Measurements from ENCODE around the gene STK24.
A peak's percentile ranks its signal among the peaks of the same experiment; 100 is the strongest.

Gene STK24

DNA sequence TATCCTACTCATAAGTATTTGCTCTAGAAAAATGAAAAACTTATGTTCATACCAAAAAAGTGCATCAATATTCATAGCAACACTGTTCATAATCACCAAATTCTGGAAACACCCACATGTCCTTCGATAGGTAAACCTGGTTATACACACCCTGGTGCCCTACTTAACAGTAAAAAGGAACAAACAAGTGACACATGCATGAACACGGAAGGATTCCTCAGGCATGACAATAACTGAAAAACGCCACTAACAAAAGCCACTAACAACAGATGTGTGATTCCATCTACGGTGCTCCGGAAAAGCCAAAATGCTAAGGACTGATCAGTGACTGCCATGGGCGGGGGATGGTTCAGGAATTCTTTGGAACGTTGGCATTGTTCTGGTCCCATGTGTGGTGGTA is 65.5 kb downstream of the STK24 start:
- no peak for DNase-seq (ENCODE audit: low read depth in 2 of 2)

DNA sequence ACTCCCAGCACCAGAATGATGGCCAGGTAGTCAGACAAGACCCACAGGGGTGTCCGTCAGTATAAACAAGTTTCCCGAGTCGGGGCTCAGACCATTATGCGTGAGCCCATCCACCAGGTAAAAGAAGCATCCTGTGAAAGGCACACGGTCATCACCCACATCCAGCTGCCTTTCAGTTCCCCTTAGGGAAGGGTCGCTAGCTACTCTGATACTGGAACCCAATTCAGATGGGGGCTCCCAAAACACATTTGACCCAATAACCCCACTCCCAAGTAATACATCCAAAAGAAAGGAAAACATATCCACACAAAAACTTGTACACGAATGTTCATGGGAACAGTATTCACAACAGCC is 66.8 kb downstream of the STK24 start:
- DNase-seq (ENCODE audit: low read depth in 2 of 2): no peak

GRCh38 chr13:98509271-98510155 is 67.4 kb downstream of the STK24 start:
- peak in 1 of 2 experiments; percentile 33 for DNase-seq (ENCODE audit: low read depth in 2 of 2)

DNA sequence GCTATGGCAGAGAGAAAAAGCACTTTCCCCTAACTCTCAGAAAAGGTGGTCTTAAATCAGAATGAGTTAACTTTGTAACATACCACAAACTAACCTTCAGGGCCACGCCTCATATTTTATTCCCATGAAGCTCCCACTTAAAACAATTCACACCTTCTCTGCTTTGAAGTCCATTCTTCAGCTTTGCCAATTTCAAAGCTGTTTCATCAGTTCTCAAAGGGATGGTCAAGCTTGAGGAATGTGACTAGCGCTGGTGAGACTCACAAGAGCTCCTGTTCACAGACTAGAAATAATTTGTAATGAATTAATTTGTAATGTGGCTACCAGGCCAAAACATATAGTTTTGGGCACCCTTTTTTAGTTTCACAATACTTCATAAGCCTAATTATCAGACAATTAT is 68.2 kb downstream of the STK24 start:
- no peak for DNase-seq (ENCODE audit: low read depth in 2 of 2)

DNA sequence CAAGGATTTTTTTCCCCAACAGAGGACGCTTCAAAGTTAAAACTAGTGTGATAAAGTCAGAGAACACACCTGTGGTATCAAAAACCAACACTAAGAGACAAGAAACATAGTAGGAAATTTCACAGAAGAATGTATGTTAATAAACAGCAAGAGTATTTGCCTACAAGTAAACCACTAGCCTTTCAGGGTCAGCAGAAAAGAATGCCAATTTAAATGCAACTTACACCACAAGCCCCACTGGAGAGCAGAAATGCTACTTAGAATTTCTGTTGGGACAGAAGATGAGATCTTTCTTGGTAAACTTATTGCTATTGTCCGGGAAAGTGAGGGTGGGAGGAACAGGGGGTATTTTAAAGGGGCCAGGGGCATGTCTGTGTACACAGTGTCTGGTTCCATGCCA is 68.6 kb downstream of the STK24 start:
- DNase-seq (ENCODE audit: low read depth in 2 of 2): no peak

DNA sequence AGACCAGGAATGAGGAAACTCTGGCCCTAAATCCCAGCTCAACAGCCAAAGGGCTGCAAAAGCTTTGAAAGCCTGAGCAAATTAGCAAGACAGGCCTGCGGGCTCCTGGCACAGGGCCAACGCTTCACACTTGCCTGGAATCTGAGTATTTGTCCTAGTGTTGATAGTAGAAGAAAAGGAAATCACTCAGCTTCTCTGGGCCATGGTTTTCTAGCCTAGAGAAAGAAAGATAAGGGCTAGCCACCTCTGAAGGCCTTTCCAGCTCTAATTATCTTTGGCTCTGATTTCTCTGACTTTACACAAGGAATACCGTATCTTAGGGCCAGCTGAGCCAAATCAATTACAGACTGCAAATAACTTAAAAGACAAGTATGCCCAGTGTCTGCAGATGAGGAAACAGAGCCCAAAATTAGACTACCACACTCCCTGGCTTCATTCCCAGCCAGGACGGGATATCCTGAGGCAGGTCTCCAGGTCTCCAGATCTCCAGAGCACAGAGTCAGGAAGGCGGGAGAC is 69.6 kb downstream of the STK24 start:
- no peak for DNase-seq (ENCODE audit: low read depth in 2 of 2)

DNA sequence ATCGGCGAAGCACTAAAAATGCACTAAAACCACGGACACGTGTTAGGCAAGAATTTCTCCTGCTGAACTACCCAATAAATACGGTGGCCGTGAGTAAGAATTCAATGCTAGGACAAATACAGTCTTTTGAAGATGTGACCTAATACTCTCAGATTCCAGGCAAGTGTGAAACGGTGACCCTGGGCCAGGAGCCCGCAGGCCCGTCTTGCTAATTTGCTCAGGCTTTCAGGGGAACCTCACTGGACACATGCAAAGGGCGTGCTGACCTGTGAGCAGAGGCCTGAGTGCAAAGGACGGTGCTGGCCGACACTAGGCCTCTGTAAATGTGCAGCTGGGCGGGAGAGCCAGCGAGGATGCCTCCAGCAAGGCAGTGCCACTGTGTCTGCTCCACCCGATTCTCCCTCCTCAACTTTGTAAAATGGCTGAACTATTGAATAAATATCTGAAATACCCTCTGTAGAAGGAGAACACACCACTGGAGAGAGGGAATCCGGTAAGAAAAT is 70.1 kb downstream of the STK24 start:
- no peak for DNase-seq (ENCODE audit: low read depth in 2 of 2)

- DNase-seq (ENCODE audit: low read depth in 2 of 2): no peak
These were observed 70.6 kb downstream of the STK24 start for GRCh38 chr13:98506322-98506721.

- no peak for DNase-seq (ENCODE audit: low read depth in 2 of 2)
These were observed 71.7 kb downstream of the STK24 start for GRCh38 chr13:98505217-98505616.

DNA sequence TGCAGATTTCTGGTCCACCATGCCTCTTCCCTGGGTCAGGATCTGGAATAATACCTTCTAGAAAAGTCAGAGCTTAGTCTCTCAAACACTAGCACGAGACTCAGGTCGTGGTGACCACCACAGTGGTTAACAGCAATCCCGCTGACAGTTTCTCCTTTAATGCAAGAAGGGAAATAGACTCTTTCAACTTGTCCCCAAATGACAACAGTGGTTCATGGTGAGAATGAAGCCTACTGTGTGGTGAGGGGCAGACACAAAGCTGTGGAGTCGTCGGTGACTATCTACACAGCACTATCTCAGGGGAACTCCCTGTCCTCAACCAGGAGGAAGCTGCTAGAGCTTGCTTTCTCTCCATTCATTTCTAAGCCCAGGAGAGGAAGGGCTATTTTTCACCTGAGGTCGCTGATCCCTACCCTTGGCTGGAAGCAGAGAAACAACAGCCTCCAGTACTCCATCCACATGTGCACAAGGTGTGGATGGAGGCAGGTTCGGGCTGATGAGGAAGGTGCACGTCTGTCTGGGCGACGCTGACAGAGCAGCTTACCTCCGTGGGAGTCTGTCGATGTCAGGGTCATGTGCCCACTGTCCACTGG is 72.4 kb downstream of the STK24 start:
- DNase-seq (ENCODE audit: low read depth in 2 of 2): no peak

- no peak for DNase-seq (ENCODE audit: low read depth in 2 of 2)
These were observed 72.9 kb downstream of the STK24 start for GRCh38 chr13:98504029-98504351.

GRCh38 chr13:98503175-98504028 is 73.5 kb downstream of the STK24 start:
- no peak for DNase-seq (ENCODE audit: low read depth in 2 of 2)

GRCh38 chr13:98500963-98501421 is 75.9 kb downstream of the STK24 start:
- no peak for DNase-seq (ENCODE audit: low read depth in 2 of 2)

GRCh38 chr13:98496966-98497365 is 79.9 kb downstream of the STK24 start:
- no peak for DNase-seq (ENCODE audit: low read depth in 2 of 2)

DNA sequence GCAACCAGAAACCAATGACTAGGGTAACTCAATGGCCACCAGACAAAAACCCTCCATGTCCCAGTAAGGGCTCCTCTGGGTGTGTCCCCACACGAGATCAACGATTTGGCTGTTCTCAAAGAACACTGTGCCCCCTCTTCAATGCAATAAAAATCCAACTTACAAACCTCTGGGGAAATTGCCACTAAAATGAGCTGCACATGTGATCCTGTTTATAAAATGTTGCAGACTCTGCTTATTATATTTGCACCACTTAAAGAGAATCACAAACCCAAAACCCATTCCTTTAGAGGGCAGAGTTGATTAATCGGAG is 80.5 kb downstream of the STK24 start:
- no peak for DNase-seq (ENCODE audit: low read depth in 2 of 2)

GRCh38 chr13:98495627-98496478 is 81.1 kb downstream of the STK24 start:
- DNase-seq (ENCODE audit: low read depth in 2 of 2): no peak

- DNase-seq (ENCODE audit: low read depth in 2 of 2): no peak
These were observed 82.1 kb downstream of the STK24 start for GRCh38 chr13:98494769-98495168.

DNA sequence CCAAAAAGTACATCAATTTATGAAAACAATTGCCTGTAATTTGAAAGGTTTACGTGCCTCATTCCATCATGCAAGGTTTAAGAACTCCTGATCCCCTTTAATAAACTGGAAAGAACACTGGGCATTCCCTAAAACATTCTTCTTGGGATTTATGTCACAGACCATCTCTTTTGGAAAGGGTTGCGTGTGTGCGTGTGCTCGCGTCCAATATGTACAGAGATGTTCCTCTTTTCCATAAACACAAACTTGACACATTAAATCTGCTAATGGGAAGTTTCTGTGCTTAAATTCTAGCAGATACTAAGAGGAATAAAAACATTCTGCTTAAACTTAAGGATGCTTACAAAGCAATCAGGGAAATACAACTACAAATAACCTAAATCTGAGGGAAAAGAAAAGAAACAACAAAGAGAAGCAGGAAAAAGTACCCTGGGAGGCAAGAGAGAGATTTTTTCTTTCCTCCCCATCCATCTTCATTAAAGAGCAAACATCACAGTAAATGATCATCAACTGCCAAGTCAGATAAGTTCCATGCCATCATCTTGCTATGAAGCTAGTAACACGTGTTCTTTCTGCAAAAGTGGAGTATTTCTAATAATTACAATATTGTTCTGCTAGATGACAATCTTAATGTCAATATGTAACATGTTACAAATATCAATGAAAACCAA is 83.7 kb downstream of the STK24 start:
- DNase-seq (ENCODE audit: low read depth in 2 of 2): no peak

DNA sequence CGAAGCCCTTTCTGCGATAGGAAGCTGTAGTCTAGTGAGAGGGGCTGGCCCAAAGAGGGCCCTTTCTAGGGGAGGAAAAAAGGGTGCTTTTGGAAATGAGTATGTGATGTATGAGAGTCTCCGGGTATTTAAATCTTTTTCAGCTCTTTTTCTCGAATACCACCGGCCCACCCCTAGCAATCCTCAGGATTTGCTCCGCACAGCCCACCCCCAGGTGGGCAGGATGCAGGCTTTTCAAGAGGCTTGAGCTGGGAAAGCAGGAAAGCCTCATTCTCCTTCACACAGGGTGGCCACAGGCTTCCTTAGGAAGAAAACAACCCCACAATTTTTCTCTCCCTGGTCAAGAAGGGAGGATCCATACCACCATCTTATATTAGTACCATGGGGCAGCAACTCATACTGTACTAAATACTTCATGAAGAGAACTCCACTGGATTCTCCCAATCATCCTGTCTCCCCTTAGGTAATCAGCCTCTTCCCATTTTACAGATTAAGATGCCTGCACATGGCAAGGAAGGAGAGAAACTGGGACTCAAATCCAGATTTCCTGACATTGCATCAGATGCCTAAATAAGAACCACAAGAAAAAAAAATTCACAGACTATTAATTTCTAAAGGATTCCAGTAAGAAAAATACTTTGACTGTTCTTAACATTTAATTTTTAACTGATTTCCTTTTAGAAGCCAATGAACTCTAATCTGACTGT is 84.4 kb downstream of the STK24 start:
- DNase-seq (ENCODE audit: low read depth in 2 of 2): no peak

DNA sequence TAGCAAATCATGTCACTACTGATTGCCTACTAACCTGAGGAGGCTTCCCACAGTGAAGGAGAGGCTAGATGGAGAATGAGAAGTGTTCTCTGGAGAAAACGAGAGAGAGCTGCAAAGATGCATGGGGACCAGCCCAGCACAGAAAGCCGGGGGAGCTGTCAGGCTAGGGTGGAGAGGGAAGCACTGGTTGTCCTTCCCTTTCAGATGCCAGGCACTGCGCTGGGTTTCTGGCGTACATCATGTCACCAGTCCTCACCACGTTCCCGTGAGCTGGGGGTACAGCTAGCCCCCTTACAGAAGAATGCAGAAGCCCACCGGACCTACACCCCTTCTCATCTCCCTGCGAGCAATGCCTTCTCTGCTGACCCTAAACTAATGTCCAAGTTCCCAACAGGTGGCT is 86.0 kb downstream of the STK24 start:
- no peak for DNase-seq (ENCODE audit: low read depth in 2 of 2)

All from stimulated activated CD4-positive, alpha-beta T cell treated with anti-CD3 and anti-CD28 coated beads, Interleukin-12 subunit alpha, Interleukin-12 subunit beta, amount 100 ng/mL, for 24 hours (primary cell).